HG02610 (cell line): ENCODE measurements around the gene GCFC2.

Source experiments
- ATAC-seq: cut with Tn5 transposase; IDR thresholded peaks from one replicate; pipeline ENCODE4 v1.9.1; 2021; ENCODE audit warnings: mild to moderate bottlenecking, moderate library complexity; ENCODE audit not compliant: unreplicated experiment

Gene GCFC2

GRCh38 chr2:75632091-75632701 lies 78.5 kb downstream of the GCFC2 start:
- ATAC-seq = no peak

DNA sequence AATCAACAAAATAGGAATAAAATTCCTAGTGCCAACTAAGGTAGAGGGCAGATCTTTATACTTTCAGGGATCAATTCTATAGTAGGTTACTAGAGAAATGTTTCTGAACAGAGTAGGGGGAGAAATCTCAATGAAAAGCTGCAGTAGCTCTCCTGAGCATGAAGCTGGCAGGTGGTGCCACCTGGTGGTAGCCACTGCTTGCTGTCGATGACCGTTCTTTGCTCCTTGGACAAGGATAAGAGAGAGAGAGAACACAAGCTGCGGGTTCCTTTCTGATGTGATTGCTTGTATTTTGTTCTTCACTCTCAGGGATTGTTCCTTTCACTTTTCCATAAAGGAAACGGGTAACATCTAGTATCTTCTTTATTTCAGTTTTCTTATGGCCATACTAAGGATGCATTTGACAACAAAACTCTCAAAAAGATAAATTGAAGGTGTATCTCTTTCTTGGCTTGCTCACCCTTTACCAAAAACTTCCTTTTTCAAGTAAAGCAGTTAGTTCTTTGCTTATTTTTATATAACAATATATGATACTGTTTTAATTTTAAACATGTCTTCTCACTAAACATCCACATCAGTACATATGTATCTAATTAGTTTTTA lies 82.7 kb downstream of the GCFC2 start:
- peak; percentile 84 for ATAC-seq

- ATAC-seq = no peak
These were observed 87.8 kb downstream of the GCFC2 start for GRCh38 chr2:75622929-75623328.

DNA sequence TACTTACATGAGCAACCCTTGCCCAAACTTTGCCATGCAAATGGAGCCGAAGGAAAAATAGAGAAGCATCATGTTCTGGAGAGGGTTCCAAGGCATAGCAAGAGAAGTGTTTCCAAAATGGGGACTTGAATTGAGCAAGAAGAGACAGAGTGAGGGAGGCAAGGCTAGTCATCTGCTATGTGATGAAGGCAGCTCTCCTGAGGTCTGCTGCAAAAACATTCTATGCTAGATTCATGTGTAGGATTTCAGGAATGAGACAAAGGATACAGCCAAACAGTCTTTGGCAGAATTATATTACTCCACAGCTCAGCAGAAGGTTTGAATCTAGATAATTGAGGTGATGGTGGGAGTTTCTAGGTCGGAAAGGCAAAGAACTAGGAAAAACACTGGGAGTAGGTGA lies 88.2 kb downstream of the GCFC2 start:
- no peak for ATAC-seq

DNA sequence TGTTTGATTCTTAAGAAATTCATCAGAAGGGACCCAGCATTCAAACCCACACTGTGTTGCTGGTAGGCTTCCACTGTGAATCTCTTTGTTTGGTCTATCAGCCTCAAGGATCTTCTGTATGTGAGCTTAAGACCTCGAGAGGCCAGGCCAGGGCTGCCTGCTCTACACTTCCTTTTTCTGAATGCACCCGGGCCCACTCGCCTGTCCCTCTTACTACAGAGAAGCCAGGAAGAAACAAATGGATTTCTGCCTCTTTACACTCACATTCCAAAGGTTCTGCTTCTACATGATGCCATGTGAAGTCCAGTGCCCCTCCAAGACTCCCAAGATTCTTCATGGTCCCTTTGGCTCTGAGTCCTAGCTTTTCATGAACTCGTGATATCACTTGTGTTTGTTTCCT lies 89.5 kb downstream of the GCFC2 start:
- ATAC-seq = no peak

- no peak for ATAC-seq
These were observed 90.6 kb downstream of the GCFC2 start for GRCh38 chr2:75619956-75620740.

- ATAC-seq = no peak
These were observed 93.8 kb downstream of the GCFC2 start for GRCh38 chr2:75616933-75617332.

- no peak for ATAC-seq
These were observed 94.3 kb downstream of the GCFC2 start for GRCh38 chr2:75616406-75616805.

- ATAC-seq = no peak
These were observed 96.5 kb downstream of the GCFC2 start for GRCh38 chr2:75614162-75614651.

DNA sequence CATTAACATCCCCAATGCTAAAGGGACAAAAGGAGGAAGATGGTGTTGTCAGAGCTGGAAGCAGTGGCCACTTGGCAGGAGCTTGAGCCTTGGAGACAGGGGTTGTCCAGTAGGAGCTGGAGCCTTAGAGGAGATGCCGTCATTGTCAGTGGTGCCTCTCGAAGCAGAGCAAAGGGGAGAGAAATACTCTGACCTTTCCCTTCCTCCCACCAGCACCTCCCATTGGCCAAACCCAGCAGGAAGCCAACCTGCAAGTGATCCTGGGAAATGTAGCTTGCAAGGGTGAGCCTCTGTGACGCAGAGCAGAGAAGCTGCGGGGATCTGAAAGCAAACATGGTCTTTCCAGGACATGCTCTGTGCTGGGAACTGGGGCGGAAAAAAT lies 97.9 kb downstream of the GCFC2 start:
- ATAC-seq = no peak
